Astrocyte (in vitro differentiated cells and primary cell): Measurements from ENCODE around the gene TSPAN32.

Source experiments
- EZH2 ChIP-seq: IDR thresholded peaks from 2 replicates; pipeline ENCODE4 v1.6.1; 2012; ENCODE audit warnings: mild to moderate bottlenecking, low read length, inconsistent platforms; ENCODE audit not compliant: insufficient read depth
- TF ChIP-seq, protein P1 (sequence below): IDR thresholded peaks from 2 replicates; pipeline ENCODE4 v1.5.1; 2011; ENCODE audit warnings: low read depth, mild to moderate bottlenecking, inconsistent platforms, low read length, moderate library complexity; ENCODE audit not compliant: insufficient read depth

- TF ChIP-seq, protein P1, sequence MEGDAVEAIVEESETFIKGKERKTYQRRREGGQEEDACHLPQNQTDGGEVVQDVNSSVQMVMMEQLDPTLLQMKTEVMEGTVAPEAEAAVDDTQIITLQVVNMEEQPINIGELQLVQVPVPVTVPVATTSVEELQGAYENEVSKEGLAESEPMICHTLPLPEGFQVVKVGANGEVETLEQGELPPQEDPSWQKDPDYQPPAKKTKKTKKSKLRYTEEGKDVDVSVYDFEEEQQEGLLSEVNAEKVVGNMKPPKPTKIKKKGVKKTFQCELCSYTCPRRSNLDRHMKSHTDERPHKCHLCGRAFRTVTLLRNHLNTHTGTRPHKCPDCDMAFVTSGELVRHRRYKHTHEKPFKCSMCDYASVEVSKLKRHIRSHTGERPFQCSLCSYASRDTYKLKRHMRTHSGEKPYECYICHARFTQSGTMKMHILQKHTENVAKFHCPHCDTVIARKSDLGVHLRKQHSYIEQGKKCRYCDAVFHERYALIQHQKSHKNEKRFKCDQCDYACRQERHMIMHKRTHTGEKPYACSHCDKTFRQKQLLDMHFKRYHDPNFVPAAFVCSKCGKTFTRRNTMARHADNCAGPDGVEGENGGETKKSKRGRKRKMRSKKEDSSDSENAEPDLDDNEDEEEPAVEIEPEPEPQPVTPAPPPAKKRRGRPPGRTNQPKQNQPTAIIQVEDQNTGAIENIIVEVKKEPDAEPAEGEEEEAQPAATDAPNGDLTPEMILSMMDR: no peak
- TF ChIP-seq EZH2: no peak
Observed at GRCh38 chr11:2343502-2343901, 41.7 kb downstream of the TSPAN32 start.
